ENCODE results near the gene PSMD6.

PSMD6 gene

GRCh38 chr3:64063207-64063982 lies 40.1 kb upstream of the PSMD6 start:
- TF ChIP-seq, protein P1, sequence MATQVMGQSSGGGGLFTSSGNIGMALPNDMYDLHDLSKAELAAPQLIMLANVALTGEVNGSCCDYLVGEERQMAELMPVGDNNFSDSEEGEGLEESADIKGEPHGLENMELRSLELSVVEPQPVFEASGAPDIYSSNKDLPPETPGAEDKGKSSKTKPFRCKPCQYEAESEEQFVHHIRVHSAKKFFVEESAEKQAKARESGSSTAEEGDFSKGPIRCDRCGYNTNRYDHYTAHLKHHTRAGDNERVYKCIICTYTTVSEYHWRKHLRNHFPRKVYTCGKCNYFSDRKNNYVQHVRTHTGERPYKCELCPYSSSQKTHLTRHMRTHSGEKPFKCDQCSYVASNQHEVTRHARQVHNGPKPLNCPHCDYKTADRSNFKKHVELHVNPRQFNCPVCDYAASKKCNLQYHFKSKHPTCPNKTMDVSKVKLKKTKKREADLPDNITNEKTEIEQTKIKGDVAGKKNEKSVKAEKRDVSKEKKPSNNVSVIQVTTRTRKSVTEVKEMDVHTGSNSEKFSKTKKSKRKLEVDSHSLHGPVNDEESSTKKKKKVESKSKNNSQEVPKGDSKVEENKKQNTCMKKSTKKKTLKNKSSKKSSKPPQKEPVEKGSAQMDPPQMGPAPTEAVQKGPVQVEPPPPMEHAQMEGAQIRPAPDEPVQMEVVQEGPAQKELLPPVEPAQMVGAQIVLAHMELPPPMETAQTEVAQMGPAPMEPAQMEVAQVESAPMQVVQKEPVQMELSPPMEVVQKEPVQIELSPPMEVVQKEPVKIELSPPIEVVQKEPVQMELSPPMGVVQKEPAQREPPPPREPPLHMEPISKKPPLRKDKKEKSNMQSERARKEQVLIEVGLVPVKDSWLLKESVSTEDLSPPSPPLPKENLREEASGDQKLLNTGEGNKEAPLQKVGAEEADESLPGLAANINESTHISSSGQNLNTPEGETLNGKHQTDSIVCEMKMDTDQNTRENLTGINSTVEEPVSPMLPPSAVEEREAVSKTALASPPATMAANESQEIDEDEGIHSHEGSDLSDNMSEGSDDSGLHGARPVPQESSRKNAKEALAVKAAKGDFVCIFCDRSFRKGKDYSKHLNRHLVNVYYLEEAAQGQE (IDR thresholded peaks at IDR 0.05; ENCODE audit: insufficient replicate concordance, low read depth): no peak
- no peak overlapping the region for H3K27ac ChIP-seq (replicated peaks)
- no peak overlapping the region for H3K4me3 ChIP-seq (replicated peaks; ENCODE audit: insufficient read depth, low read length)
- H3K27me3 ChIP-seq (ENCODE audit: insufficient read depth, poor library complexity, severe bottlenecking): no peaks in the 10 kb centered on the region
- DNase-seq (ENCODE audit: low read depth in 1 of 2, low spot score in 1 of 2): no peak

DNA sequence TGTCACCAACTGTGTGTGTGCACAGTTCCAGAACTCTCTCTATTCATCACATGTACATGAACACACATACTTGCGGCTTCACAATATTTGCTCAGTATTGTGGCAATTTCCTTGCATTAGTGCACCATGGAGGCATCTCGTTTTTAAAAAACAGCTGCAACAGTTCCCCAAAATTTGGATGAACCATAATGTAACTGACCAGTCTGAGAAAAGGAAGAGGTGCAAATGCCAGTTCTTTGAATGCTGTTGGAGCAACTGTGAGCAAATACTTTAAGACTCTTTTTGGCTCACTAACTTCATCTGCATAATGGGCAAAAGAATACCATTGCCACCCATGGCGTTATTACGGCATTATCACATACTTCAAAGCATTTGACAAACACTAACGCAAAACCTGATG lies 38.3 kb upstream of the PSMD6 start:
- Histone ChIP-seq H3K27ac (replicated peaks) (no peak overlapping the region), H3K4me3 (replicated peaks; ENCODE audit: insufficient read depth, low read length) (no peak overlapping the region), H3K27me3 (ENCODE audit: insufficient read depth, poor library complexity, severe bottlenecking) (no peaks in the 10 kb centered on the region)
- DNase-seq (ENCODE audit: low read depth in 1 of 2, low spot score in 1 of 2): no peak
- TF ChIP-seq POLR2AphosphoS5 (IDR thresholded peaks at IDR 0.05; ENCODE audit: low read depth) (no peak), GABPA (IDR thresholded peaks at IDR 0.05; ENCODE audit: low read depth) (no peak), CTCF (IDR thresholded peaks at IDR 0.05; ENCODE audit: insufficient read depth, low read length) (no peak), SPI1 (IDR thresholded peaks at IDR 0.05; ENCODE audit: borderline replicate concordance, low read depth) (no peak)
- TF ChIP-seq, protein P1 (IDR thresholded peaks at IDR 0.05; ENCODE audit: insufficient replicate concordance, low read depth): no peak

GRCh38 chr3:64059484-64060175 lies 36.3 kb upstream of the PSMD6 start:
- TF ChIP-seq SPI1 (IDR thresholded peaks at IDR 0.05; ENCODE audit: borderline replicate concordance, low read depth): no peak
- TF ChIP-seq CTCF (IDR thresholded peaks at IDR 0.05; ENCODE audit: insufficient read depth, low read length): no peak
- no peak for TF ChIP-seq GABPA (IDR thresholded peaks at IDR 0.05; ENCODE audit: low read depth)
- DNase-seq (ENCODE audit: low read depth in 1 of 2, low spot score in 1 of 2): no peak
- Histone ChIP-seq H3K27ac (replicated peaks) (no peak overlapping the region), H3K27me3 (ENCODE audit: insufficient read depth, poor library complexity, severe bottlenecking) (no peaks in the 10 kb centered on the region), H3K4me3 (replicated peaks; ENCODE audit: insufficient read depth, low read length) (no peak overlapping the region)

DNA sequence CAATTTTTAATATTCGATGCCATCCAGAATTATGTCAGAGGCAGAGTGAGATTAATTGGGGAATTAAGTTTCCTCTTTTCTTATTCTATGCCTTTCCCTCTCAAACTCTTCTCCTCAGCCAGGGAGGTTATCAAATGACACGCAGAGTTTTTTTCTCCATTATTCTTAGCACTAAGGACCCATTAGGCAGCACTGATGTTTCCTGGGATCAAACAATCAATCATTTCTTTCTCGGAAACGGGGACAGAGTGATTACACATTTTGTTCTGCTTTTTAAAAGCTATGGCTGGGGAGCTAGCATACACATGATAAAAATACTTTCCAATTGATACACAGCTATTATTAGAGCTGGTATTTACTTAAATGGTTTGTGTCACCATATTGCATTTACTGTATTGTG lies 35.3 kb upstream of the PSMD6 start:
- H3K27me3 ChIP-seq (ENCODE audit: insufficient read depth, poor library complexity, severe bottlenecking): no peaks in the 10 kb centered on the region
- no peak overlapping the region for H3K27ac ChIP-seq (replicated peaks)
- TF ChIP-seq CTCF (IDR thresholded peaks at IDR 0.05; ENCODE audit: insufficient read depth, low read length): no peak
- no peak for TF ChIP-seq GABPA (IDR thresholded peaks at IDR 0.05; ENCODE audit: low read depth)
- no peak for TF ChIP-seq SPI1 (IDR thresholded peaks at IDR 0.05; ENCODE audit: borderline replicate concordance, low read depth)
- TF ChIP-seq, protein P1 (IDR thresholded peaks at IDR 0.05; ENCODE audit: insufficient replicate concordance, low read depth): no peak
- H3K4me3 ChIP-seq (replicated peaks; ENCODE audit: insufficient read depth, low read length): no peak overlapping the region
- no peak for DNase-seq (ENCODE audit: low read depth in 1 of 2, low spot score in 1 of 2)
